HG03457 (cell line): Measurements from ENCODE around the gene TMPRSS4.

Experiments used
- ATAC-seq: cut with Tn5 transposase; IDR thresholded peaks from one replicate; pipeline ENCODE4 v1.9.1; 2021; ENCODE audit warnings: moderate number of reproducible peaks; ENCODE audit not compliant: unreplicated experiment

TMPRSS4 gene

DNA sequence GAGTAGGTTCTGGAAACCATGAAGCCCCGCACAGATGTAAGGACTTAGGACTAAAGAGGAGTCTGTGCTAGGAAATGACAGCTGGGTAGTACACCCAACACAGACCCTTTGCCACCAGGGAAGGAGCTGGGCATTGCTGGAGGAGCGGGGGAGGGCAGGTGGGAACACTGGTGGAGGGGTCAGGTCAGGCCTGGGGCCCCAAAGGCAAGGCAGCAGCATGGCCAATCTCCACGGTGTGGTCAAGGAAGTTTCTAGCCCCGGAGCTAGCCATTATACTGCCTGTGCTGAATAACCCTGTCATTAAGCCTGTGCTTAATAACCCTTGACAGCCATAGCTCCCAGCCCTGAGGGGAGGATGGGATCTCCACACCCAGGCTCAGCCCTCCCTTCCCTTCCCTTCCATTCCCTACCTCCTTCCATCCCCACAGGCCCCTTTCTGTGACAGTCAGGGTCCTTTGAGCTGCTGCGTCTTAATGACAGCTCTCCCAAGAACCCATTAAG is 2.1 kb downstream of the TMPRSS4 start:
- no peak for ATAC-seq

DNA sequence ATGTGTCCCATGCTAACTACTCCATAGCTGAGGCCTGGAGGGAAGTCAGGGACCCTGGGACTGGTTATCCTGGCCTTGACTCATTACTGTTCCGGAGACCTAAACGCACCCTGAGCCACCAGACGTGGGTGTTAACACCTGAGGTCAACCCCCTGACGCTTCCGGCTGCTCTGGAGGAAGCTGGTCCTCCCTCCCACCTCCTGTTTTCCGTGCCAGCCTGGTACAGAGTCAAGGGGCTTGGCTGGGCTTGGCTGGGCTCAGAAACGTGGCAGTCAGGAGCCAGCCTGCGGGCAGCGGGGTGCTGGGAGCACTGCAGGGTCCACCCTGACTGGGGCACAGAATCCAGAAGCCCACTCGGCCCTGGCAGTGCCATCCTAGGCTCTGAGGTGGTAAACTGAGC is 2.6 kb downstream of the TMPRSS4 start:
- no peak for ATAC-seq

DNA sequence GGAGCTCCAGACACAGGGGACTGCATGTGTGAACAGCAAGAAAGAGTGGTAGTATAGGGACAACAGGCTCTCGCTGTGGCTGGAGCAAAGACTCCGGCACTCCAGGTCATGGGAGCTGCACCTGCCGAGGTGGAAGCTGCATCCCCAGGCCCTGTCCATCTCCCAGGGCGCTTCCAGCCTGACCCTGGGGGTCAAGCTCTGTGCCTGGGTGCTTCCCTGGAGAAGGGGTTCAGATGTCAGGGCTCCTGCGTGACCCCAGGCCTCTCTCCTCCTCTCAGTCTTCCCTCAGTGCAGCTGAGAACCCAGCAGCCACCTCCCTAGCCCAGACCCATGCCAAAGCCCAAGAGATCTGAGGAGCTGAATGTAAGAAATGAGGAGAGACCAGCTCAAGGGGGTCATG is 3.4 kb downstream of the TMPRSS4 start:
- no peak for ATAC-seq

DNA sequence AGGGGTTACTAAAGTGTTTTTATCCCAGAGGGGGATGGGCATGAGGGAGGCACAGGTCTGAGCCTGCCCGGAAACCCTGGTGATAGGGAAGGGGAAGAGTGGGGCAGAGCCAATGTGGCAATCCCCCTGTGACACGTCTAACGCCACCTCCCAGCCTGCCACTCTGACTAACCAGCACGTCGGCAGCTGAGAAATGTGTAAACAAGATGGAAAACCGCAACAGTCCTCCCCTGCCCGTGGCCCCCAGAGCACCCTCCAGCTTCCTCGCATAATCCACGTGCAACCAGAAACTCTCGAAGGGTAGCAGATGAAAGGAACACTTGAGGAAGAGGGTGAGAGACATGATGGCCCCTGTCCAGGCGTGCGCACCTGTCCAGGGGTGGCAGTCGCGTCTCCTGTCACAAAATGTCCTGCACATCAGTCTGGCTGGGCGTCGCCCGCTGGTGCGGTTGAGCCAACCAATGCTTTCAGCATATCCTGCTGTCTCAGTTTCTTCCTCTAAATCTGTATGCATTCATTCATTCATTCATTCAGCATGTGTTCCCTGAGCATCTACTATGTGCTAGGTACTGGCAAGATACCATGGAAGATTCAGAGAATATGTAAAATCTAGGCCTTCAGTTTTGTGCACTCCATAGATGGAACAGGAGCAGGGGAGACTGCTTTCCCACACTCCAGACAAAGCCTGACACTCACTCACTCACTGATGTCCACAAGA is 4.5 kb downstream of the TMPRSS4 start:
- ATAC-seq = no peak

DNA sequence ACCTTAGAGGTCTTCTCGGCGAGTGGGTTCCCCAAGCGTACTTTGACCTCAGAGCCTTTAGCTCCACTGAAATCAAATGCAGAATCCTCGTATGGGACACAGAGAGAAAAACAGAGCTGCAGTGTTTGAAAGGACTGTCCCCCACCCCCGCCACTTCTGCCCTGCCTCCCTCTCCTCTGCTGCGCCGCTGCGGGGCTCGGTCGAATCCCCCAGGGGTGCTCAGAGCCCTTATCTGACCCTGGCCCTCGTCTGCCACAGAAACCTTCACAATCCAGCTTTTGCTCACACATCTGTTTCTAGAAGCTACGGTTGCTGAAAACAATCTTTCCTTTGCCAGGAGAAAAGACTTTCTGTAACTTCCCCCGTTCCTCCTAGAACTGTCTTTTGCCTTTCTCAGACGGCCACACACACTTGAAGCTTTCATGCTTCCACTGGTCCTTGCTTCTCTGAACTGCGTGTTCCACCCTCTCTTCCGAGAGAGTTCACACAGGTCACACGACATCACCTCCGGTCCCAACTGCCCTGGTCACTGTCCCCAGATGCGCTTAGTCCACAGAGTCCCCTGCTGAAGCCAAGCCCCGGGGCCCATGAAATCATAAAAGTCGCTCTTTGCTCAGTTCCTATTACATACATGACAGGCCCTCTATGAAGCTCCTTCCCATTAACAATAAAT is 6.1 kb downstream of the TMPRSS4 start:
- no peak for ATAC-seq

DNA sequence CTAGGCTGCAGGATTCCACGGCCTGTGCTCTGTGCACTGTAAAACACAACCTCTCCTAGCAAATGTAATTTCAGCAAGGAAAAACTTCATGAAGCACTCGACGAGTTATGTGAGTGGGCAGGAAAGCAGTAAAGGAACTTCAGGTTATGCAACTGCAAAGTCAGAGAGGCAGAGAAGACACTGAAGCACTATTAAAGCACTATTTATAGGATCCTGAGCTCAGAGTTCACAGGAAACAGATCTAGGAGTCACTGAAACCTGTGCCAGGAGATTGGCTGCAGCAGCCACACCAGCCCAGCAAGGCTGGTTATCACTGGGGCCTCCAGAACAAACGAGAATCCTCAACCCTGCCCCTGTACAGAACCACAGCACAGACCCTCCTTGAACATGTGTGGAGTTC is 7.4 kb downstream of the TMPRSS4 start:
- ATAC-seq = no peak

DNA sequence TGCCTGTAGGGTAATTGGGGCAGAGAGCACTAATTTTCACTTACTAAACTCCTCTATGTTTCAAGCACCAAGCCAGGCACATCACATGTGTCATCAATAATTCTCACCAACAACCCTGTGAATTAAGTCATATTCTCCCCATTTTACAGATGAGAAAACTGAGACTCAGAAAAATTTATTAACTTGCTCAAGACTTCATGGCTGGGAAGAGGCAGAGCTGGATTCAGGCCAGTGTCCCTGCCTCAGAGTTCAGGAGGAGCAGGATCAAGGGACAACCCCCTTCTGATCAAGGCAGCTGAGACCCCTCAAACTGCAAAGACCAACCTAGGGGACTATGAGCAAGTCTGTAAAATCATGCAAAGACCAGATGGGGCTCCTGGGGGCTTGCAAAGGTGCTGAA is 7.8 kb downstream of the TMPRSS4 start:
- no peak for ATAC-seq

DNA sequence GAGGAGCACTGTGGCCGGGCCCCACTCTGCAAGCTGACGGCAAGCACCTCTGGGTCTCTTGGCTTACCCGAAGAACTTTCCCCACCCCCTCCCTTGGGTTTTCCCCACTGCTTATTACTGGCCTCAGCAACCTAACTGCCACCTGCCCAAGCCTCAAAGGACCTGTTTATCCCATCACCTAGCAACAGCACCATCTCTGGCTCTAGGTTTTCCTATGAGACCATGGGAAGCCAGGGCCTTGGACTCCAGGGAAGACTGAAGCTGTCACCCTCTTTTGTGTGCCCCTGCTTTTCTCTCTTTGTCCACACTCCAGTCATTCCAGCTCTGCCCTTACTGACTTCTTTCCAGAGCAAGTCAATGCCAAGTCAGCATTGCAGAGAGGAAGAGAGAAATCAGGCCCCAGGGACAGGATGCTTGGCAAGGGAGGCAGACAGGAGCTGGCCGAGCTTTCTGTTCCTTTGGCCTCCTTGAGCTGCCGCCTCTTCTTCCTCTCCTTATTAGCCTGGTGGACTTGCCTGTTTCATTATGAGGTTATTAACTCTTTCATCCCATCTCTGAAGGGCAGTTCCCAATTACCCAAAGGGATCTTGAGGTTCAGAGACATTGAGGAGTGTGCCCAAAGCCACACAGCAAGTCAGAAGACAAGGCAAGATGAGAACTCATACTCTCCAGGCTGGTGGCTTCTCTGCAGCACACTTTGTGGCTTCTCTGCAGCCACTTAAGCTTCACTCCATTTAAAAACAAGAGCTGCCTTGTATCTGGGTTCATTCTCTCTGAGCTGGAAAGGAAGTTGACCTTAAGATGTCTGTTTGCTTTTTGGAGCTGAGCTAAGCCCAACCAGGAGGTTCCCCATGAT is 10.3 kb downstream of the TMPRSS4 start, which contains the start of gene SMIM35:
Gene SMIM35 (minus strand): TSS at position 51 of the 856 bp plus-strand sequence. CDS start 206 bp downstream, outside the sequence.
- ATAC-seq = no peak

DNA sequence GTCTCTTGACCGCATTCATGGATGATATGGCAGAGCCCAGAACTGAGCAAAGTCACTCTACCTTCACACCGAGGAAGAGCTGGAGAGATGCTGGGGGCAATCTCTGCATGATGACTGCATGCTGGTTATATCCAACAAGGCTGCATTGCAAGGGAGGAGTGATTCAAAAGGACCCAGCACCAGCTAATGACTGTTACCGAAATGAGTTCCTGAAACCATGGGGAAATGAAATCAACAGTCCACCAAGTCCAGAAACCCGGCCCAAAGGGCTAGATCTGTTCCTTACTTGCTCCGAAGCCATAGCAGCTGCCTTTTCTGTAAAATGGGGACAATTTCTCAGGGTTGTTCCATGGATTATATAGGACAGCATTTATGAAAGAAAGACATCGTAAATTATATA is 11.1 kb downstream of the TMPRSS4 start:
- no peak for ATAC-seq

DNA sequence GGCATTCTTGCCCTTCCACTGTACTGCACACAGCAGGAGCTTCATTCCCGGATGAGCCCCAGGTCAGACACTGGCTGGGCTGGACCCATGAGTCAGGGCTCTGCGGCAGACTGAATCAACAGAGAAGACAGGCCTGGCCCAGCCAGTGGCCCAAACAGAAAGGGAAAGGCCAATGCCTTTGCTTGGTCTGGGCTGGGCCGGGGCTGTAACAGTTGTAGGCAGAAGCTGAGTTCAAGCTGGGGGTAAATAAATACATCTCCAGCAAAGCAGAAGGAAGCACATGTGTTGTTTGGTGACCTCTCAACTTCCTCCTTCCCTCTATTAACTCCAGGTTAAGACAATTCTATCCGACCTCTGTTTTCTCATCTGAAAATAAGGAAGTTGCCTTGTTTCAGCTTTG is 11.7 kb downstream of the TMPRSS4 start:
- ATAC-seq = no peak

DNA sequence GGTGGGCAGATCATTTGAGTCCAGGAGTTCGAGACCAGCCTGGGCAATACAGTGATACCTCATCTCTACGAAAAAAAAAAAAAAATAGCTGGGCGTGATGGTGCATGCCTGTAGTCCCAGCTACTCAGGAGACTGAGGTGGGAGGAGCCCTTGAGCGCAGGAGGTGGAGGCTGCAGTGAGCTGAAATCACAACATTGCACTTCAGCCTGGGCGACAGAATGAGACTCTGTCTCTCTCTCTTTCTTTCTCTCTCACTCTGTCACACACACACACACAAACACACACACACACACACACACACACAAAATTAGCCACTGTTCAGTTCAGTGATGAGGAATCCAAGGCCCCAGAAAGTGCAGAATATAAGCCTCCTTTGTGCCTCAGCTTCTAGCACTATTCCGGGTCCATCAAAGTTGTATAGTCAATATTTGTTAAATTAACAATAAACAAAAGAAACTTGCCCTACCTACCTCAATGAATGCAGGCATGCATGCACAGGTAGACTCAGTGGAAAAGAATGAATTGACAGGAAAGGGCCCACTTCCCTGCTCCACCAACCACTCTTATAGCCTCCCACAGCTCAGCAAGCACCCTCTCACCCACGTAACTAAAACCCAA is 13.8 kb downstream of the TMPRSS4 start:
- ATAC-seq = no peak

DNA sequence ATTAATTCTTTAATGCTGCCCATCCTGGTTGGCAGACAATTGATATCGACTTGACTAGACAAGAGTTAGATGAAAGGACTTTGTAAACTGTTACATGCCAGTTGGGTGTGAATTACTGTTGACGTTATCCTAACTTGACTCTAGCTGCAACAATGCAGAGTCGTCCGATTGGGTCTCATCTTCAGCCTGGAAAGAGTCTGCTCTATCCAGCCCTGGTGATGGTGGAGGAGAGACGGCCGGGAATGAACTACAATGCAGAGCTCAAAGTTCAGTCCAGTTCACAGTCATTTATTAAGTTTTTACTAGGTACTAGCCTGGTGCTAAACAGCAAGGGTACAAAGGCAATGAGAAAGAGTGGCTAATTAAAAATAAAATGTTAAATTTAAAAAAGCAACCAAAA is 14.8 kb downstream of the TMPRSS4 start:
- no peak for ATAC-seq

DNA sequence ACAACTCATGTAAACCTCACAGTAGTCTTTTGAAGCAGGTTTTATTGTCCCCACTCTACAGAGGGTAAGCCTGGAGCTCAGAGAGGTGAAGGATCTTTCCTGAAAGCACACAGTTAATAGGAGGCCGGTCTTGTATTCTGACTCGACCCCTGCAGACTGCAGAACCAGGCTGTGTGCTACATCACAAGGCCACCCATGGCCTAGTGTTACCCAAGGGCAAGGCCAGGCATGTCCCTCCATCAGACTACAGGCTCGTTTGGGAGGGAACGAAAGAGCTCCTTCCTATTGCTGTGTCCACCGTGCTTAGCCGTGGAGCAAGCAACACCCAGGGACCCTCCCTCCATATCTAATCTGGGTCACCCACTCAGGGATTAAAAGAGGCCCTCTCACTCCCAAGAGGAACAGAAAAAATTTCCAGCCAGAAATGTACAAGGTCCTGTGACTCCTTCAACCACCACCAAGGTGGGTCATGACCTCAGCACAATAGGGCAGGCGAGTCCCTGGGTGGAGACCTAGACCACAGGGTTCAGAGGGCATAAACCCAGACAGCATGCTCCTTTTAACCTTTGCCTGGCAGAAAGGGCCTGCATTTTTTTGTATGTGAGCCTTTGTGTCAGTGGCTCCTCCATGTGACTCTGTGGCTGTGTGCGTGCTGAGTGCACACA is 16.2 kb downstream of the TMPRSS4 start:
- no peak for ATAC-seq

DNA sequence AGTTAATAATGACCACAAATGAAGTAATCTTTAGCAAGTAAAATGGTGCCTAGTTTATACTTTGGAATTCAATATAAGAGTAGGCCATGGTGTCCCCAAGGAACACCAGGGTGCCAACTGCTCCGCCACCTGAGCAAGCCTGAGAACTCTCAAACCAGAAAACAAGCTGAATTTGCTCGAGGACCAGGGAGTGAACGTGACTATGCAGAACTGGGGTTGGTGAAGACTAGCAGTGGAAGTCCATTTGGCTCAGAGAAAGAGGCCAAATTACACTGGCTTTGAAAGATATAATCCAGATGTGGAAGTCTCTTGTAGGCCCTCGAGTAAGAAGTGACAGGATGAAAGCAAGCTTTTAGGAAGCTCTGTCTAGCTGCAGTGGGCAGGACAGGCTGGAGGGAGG is 18.6 kb downstream of the TMPRSS4 start:
- no peak for ATAC-seq

DNA sequence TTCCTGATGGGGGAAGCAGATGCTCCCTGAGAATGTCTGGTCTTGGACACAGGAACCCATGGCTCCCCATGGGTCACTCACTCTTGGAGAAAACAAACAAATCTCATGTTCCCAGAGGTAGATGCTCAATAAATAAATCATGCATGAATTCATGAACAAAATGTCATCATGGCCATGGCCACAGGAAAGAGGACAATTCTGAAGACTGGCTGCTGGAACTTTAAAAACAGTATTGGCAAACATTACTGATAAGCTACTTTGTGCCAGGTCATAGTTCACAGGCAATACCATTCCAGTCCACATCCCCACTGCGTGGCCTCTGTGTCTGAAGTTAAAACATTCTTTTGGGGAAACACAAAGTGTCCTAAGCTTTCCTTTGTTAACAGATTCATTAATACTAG is 19.1 kb downstream of the TMPRSS4 start:
- no peak for ATAC-seq

DNA sequence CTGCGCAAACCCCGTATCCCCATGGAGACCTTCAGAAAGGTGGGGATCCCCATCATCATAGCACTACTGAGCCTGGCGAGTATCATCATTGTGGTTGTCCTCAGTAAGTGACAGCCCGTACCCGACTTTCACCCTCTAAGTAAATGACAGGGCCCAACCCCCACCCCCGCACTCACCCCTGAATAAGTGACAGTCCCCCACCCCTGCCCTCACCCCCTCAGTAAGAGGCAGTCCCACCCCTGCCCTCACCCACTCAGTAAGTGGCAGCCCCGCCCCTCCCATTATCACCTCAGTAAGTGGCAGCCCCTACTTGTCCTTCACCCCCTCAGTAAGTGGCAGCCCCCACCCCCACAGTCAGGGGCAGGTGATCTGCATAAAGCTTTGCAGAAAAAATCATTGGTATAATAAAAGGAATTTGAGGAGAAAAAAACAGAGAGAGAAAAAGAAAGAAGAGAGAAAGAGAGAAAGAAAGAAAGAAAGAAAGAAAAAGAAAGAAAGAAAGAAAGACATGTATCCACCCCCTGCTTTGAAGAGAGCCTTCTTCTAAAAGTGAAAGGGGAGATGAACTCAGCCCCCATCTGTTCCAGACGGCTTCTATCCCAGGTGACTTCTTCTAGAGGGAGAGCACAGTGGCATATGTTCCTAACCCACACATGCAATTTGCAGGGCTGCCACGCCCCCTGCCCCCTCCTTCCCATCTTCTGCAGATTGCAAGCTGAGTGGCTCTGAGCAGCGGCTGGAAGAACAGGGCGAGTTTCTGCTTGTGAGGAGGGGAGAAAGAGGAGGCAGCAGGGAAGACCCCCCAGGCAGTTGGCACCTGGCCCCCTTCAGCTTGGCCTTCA is 22.3 kb downstream of the TMPRSS4 start:
- ATAC-seq = no peak

DNA sequence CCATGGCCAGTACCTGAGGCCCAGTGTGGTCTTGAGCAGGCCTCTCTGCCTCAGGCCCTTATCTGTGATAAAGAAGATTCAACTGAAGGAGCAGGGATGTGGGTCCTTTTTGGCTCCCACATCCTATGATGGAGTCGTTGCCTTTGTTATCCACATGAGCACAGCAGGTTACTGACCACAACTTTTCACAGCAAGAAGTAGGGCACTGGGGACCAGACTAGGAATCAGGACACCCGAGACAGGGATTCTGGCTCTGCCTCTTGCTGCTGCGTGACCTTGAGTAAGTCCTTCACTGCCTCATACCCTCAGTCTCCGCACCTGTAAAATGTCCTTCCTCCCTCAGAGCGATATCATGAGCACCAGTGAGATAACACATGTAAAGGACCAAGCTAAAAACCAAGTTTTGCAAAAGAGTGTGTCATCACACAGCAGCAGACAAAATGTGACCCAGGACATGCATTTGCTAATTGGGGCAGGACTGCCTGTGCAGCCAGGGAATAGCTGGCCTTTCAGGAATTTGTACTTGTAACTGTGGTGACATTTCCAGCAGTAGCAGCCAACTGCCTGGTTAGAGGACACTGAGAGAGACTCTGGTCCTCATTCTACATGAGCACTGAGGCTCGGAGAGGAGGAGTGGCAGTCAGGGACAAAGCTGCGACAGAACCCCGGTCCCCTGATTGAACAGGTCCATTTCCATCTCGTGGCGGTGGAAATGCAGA is 23.1 kb downstream of the TMPRSS4 start:
- ATAC-seq = no peak

DNA sequence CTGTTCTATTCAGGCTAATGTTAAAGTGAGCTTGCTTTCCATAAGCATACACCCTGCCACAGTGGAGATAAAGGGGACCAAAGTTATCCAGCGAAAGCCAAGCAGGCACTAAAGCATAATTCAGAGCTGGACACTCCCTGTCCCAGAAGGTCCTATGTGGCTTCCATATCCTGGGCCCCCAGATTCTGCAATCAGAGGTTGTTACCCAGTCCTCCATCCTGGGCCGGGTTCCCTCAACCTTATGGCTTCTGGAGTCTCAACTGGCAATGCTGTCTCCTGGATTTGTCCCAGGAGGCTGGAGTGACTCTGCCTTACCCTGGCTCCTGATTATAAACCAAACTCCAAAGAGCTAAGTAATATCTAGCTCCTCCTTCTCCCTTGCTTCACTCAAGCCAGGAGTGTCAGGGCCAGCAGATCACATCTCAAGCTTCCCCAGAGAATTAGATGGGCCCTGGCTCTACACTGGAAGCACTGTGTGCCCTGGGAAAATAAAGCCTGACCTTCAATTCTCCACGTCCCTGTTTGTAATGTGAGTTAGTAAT is 23.9 kb downstream of the TMPRSS4 start:
- ATAC-seq = no peak
